Activated CD4-positive, alpha-beta T cell treated with anti-CD3 and anti-CD28 coated beads, Interleukin-2, Interleukin-4, amounts not matched to agents 100 ng/mL and 50 ng/mL, durations not matched to agents 16 hours and 8 hours (primary cell): ENCODE results near the gene KLHL40.

Source experiments
- DNase-seq: peaks from one replicate; pipeline ENCODE4 v3.0.0-alpha.2; 2020; ENCODE audit warnings: low spot score

The KLHL40 gene

GRCh38 chr3:42685363-42685881 lies at the start of gene KLHL40:
Gene KLHL40, plus strand, starts transcription at chr3:42685537. Its CDS starts 82 bp downstream, at chr3:42685619.
- DNase-seq: no peak

- DNase-seq: no peak
Measured at GRCh38 chr3:42637001-42637400, 48.3 kb upstream of the KLHL40 start.

GRCh38 chr3:42638339-42638842 lies 46.9 kb upstream of the KLHL40 start:
- peak; percentile 89 for DNase-seq

GRCh38 chr3:42639192-42639591 lies 46.1 kb upstream of the KLHL40 start:
- no peak for DNase-seq

- no peak for DNase-seq
Measured at GRCh38 chr3:42640129-42640528, 45.2 kb upstream of the KLHL40 start.

- DNase-seq: no peak
Measured at GRCh38 chr3:42640771-42641370, 44.5 kb upstream of the KLHL40 start.

GRCh38 chr3:42647821-42648459 lies 37.4 kb upstream of the KLHL40 start:
- no peak for DNase-seq

- no peak for DNase-seq
Measured at GRCh38 chr3:42649006-42649405, 36.3 kb upstream of the KLHL40 start.

- no peak for DNase-seq
Measured at GRCh38 chr3:42649783-42650182, 35.6 kb upstream of the KLHL40 start.

- DNase-seq: no peak
Measured at GRCh38 chr3:42651248-42652091, 33.9 kb upstream of the KLHL40 start.

- DNase-seq: no peak
Measured at GRCh38 chr3:42652251-42652610, 33.1 kb upstream of the KLHL40 start.

- no peak for DNase-seq
Measured at GRCh38 chr3:42652611-42653302, 32.6 kb upstream of the KLHL40 start.

- DNase-seq: no peak
Measured at GRCh38 chr3:42653303-42653559, 32.1 kb upstream of the KLHL40 start.

GRCh38 chr3:42653560-42654330 lies 31.6 kb upstream of the KLHL40 start, which contains the start of gene ZBTB47:
Gene ZBTB47, plus strand, starts transcription at chr3:42653697. Its CDS starts 4,659 bp downstream, at chr3:42658356.
- no peak for DNase-seq

GRCh38 chr3:42654331-42655201 lies 30.8 kb upstream of the KLHL40 start:
- DNase-seq: no peak

- DNase-seq: no peak
Measured at GRCh38 chr3:42655331-42655888, 29.9 kb upstream of the KLHL40 start.

- DNase-seq: no peak
Measured at GRCh38 chr3:42655980-42656679, 29.2 kb upstream of the KLHL40 start.

GRCh38 chr3:42656680-42657610 lies 28.4 kb upstream of the KLHL40 start:
- DNase-seq: no peak
